Mucosa of stomach (tissue), 1 donor: ENCODE data around the gene DLG1.

Experiments
- H3K27me3 ChIP-seq: one replicate; pipeline ENCODE4 v1.7.0; 2013; ENCODE audit warnings: mild to moderate bottlenecking, low read length; ENCODE audit not compliant: control insufficient read depth, insufficient read depth
- H3K36me3 ChIP-seq: one replicate; pipeline ENCODE4 v1.7.0; 2013; ENCODE audit warnings: low read length; ENCODE audit not compliant: control insufficient read depth, insufficient read depth
- H3K4me1 ChIP-seq: one replicate; pipeline ENCODE4 v1.7.0; 2013; ENCODE audit warnings: mild to moderate bottlenecking, low read length; ENCODE audit not compliant: control insufficient read depth, insufficient read depth
- H3K4me3 ChIP-seq: one replicate; pipeline ENCODE4 v1.7.0; 2013; ENCODE audit warnings: low read length
- H3K9ac ChIP-seq: one replicate; pipeline ENCODE4 v1.7.0; 2013; ENCODE audit warnings: mild to moderate bottlenecking, low read length, moderate library complexity
- H3K9me3 ChIP-seq: one replicate; pipeline ENCODE4 v1.7.0; 2013; ENCODE audit warnings: mild to moderate bottlenecking, low read length, moderate library complexity; ENCODE audit not compliant: control insufficient read depth
- donor health status: Pancreatic carcinoma.

Gene DLG1

DNA sequence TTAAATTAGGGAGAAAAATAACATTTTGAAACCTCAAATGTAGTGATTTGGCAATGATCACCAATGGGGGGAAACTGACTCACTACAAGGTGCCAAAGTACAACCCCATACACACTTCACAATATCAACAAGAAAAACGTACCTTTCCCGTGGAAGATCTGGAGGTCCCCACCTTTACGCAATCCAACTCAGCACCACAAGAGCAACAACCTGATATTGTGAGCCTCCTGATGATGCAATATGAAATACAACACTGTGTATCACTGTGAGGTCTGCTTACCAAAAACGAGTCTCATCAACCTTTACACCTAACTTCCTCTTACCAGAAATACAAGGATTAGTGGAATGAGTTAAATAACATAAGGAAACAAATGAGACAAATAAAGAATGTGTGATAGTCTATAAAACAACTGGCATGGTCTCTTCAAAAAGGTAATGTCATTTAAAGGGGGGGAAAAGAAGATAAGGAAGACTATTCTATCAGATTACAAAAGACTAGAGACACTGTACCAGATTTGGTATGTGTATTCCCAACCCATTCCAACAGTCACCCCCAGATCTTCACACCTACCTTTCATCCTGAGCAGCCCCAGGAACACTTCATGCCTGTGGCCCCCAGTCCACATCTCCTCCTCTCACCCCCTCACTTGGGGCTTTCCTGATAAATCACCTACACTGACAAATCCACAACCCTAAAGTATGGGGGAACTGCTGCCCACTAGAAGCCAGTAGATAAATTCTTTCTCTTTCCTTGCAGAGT, 27.7 kb downstream of the DLG1 start:
- no peak overlapping the region for H3K9ac ChIP-seq
- H3K27me3 ChIP-seq = no peaks in the 10 kb centered on the region
- no peaks in the 10 kb centered on the region for H3K36me3 ChIP-seq
- no peaks in the 10 kb centered on the region for H3K9me3 ChIP-seq
- no peaks in the 10 kb centered on the region for H3K4me1 ChIP-seq
- no peak overlapping the region for H3K4me3 ChIP-seq

DNA sequence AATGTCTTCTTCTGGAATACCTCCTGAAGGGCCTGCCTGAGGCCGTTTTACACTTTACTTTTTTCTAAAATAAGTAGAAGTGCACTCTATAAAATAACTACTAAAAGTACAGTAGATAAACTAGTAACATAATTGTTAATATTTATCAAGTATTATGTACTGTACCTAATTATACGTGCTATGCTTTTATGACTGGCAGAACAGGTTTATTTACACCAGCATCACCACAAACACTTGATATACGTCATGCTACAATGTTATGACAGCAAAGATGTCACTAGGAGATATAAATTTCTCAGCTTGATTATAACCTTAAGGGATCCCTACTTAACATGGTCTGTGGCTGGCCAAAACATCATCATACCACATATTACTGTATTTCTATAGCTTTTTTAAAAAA, 29.4 kb downstream of the DLG1 start:
- H3K36me3 ChIP-seq = no peaks in the 10 kb centered on the region
- H3K4me1 ChIP-seq = no peaks in the 10 kb centered on the region
- no peak overlapping the region for H3K9ac ChIP-seq
- no peaks in the 10 kb centered on the region for H3K27me3 ChIP-seq
- no peaks in the 10 kb centered on the region for H3K9me3 ChIP-seq
- no peak overlapping the region for H3K4me3 ChIP-seq

DNA sequence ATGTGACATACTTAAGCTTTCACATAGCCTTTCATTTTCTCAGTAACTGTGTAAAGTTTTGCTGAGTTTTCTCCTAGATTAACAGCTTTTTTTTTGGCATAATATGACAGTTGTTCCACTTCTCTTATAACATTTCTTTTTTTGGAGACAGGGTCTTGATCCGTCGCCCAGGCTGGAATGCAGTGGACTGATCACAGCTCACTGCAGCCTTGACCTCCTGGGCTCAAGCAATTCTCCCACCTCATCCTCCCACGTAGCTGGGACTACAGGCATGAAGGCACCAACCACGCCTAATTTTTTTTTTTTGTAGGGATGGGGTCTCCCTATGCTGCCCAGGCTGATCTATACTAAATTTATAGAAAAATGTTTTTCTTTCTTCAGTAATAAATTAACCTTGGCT, 30.1 kb downstream of the DLG1 start:
- no peak overlapping the region for H3K4me3 ChIP-seq
- no peak overlapping the region for H3K9ac ChIP-seq
- no peaks in the 10 kb centered on the region for H3K36me3 ChIP-seq
- no peaks in the 10 kb centered on the region for H3K4me1 ChIP-seq
- no peaks in the 10 kb centered on the region for H3K27me3 ChIP-seq
- no peaks in the 10 kb centered on the region for H3K9me3 ChIP-seq

DNA sequence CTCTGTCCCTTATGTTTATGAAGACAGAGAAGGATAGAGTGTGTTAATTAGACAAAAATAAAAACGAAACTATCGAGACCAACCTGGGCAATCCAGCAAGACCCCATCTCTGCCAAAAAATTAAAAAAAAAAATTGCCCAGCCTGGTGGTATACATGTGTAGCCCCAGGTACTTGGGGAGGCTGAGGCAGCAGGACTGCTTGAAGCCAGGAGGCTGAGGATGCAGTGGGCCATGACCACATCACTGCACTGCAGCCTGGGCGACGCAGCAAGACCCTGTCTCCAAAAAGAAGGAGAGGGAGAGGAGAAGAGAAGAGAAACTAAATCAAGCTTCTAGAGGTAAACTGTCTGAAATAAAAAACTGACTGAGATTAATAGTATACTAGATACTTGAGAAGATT, 32.1 kb downstream of the DLG1 start:
- Histone ChIP-seq H3K4me3 (no peak overlapping the region), H3K27me3 (no peaks in the 10 kb centered on the region), H3K4me1 (no peaks in the 10 kb centered on the region), H3K9me3 (no peaks in the 10 kb centered on the region), H3K9ac (no peak overlapping the region), H3K36me3 (no peaks in the 10 kb centered on the region)

DNA sequence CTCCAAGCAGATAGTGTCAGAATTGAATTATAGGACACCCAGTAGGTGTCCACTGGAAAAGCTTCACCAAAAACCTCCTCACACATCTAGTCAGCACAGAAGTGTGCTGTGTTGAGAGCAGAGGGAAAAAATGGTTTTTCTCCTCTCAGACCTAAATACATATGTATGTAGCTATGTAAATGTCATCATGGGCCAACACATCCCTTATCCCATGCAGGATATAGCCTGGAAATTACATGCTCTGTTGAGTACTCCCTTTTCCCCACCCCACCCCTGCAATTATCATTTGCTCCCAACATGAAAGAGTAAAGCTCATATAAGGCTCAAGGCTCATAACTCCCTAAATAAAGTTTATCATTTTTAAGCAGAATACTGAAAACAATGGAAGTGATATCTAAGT, 35.7 kb downstream of the DLG1 start:
- Histone ChIP-seq H3K4me1 (no peaks in the 10 kb centered on the region), H3K9me3 (no peaks in the 10 kb centered on the region), H3K27me3 (no peaks in the 10 kb centered on the region), H3K4me3 (no peak overlapping the region), H3K36me3 (no peaks in the 10 kb centered on the region), H3K9ac (no peak overlapping the region)

DNA sequence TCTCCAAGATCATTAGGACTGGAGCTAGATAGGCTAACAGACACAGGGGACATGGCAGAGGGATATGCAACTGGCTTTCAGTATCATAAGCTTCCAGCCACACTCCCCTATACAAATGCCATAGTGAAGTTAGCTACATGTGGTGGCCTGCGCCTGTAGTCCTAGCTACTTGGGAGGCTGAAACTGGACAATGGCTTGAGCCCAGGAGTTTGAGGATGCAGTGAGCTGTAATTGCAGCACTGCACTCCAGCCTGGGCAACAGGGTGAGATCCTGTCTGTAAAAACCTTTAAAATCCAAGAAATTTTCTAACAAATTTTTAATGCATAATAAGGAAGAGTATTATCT, 37.3 kb downstream of the DLG1 start:
- no peak overlapping the region for H3K9ac ChIP-seq
- H3K36me3 ChIP-seq = no peaks in the 10 kb centered on the region
- H3K27me3 ChIP-seq = no peaks in the 10 kb centered on the region
- H3K4me1 ChIP-seq = no peaks in the 10 kb centered on the region
- no peak overlapping the region for H3K4me3 ChIP-seq
- H3K9me3 ChIP-seq = no peaks in the 10 kb centered on the region

DNA sequence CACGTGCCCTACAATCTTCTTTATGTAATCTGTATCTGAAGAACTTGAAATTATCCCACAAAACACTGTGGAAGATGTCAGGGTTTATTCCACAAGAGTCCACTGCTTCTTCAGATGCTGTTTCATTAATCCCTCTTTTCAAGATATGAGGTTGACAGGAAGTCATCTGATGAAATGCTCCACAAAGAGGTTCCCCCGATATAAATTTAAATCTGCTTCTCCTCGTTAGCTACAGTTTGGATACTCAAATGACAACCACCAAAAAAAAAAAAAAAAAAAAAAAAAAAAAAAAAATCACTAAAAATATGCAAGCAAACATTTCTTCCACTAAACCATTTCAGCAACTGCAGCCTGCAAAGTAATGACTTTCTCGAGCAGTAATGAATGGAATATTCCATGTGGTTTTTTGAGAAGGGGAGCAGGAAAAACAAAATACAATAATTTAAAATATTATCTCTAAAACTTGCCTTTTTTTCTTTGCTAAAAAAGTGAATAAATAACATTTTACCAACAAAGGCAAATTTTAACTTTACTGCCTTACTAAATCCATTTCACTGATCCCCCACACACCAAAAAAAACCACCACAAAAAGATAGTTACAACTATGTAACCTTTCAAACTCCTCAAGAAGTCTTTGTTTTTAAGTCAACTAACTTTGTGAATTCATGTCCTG, 37.8 kb downstream of the DLG1 start:
- Histone ChIP-seq H3K4me1 (no peaks in the 10 kb centered on the region), H3K9me3 (no peaks in the 10 kb centered on the region), H3K9ac (no peak overlapping the region), H3K4me3 (no peak overlapping the region), H3K27me3 (no peaks in the 10 kb centered on the region), H3K36me3 (no peaks in the 10 kb centered on the region)

DNA sequence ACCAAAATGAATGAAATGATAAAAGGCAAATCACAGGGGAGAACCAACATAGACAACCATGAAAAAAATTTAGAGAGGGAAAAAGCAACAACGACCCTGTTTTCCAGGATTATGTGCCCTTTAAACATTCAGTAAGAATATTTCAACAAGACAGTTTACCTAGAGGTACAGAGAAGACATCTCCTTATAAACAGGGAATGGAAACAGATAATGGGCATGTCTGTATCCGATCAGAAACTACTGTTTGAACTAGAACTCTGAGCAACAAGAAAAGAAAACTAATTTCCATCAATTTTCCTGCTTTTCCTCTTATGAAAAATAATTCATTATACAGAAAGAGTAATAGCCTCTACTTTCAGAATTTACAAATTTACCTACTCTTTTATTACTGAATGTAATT, 39.3 kb downstream of the DLG1 start:
- Histone ChIP-seq H3K4me3 (no peak overlapping the region), H3K9me3 (no peaks in the 10 kb centered on the region), H3K4me1 (no peaks in the 10 kb centered on the region), H3K36me3 (no peaks in the 10 kb centered on the region), H3K9ac (no peak overlapping the region), H3K27me3 (no peaks in the 10 kb centered on the region)

DNA sequence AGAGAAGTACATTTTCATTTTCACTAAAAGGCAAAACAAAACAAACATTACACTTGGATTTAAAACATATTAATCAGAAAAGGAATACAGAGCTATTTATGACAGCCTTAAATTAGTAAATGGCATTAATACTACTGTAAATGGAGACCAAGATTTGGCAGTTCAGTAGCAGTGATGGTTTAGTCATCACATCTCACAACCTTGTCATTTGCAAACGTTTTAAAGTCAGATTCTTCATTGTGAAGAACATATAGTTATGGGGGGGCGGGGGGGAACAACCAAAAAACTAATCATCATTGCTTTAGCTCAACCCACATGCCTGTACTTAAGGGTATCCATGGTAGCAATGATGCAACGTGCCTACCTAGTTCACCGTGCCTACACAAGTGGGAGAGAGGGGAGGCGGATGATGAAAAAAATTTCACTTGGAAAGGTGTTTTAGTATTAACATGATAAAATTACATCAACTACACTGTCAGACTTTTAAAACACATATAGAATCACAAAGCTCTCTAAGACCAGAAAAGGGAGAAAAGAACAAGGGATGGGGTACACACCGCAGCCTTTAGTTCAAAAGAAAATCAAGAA, 40.1 kb downstream of the DLG1 start:
- Histone ChIP-seq H3K4me1 (no peaks in the 10 kb centered on the region), H3K27me3 (no peaks in the 10 kb centered on the region), H3K9me3 (no peaks in the 10 kb centered on the region), H3K9ac (no peak overlapping the region), H3K36me3 (no peaks in the 10 kb centered on the region), H3K4me3 (no peak overlapping the region)

DNA sequence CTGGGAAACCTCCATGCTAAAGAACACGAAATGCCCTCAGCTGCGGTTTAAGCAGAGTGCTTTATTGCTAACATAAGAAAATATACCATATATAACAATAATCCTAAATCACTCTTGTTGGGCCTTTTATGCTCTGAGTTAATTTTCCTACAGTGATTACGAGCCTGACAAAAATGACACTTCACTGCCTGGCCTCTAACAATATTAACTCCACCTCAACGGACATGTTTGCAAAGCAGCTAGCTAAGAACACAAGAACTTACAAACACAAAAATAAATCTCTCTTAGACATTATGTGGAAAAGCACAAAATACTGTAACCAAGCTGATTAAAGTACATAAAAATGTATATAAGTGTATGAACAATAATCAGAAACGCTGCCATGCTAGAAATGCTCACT, 40.7 kb downstream of the DLG1 start:
- Histone ChIP-seq H3K4me3 (no peak overlapping the region), H3K9me3 (no peaks in the 10 kb centered on the region), H3K4me1 (no peaks in the 10 kb centered on the region), H3K27me3 (no peaks in the 10 kb centered on the region), H3K36me3 (no peaks in the 10 kb centered on the region), H3K9ac (no peak overlapping the region)

DNA sequence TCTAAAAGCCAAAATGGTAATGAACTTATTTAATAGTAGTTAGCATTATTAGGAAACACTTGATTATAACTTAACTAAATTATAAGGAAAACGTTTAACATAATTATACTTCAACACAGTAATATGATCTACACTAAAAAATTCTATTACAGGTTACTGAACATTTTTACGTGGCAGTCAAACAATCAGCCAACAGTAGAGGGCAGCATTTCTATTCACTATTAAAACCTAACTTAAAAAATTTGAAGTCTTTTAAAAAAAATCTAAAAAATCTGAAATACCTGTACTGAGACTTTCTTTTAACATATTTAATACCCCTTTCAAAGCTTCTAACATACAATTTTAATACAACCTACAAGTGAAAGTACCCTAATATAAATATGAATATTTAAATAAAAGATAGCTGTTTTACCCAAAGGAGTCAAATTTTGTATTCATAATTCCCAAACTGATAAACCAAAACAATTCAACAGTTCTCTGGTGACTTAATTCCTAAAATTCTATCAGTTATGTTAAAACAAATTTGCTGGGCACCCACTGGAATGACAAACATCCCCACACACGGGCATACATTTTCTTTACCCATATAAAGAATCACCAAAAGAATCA, 41.5 kb downstream of the DLG1 start:
- Histone ChIP-seq H3K9ac (no peak overlapping the region), H3K36me3 (no peaks in the 10 kb centered on the region), H3K9me3 (no peaks in the 10 kb centered on the region), H3K4me3 (no peak overlapping the region), H3K4me1 (no peaks in the 10 kb centered on the region), H3K27me3 (no peaks in the 10 kb centered on the region)

DNA sequence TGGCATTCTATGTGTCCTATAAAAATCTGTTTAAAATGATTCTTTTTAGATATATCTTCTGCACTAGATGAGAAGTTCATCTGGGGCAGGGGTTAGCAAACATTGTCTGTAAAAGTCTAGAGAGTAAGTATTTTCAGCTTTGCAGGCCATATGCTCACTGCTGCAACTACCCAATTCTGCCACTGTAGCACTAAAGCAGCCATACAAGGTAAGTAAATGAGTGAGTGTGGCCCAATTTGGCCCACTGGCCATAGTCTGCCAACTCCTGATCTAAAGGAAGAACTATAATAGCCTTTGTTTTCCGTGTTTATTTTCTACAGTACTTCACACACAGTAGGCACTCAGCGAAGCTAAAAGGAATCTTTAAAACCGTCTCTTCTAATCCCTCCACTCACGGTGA, 42.3 kb downstream of the DLG1 start:
- no peaks in the 10 kb centered on the region for H3K4me1 ChIP-seq
- H3K4me3 ChIP-seq = no peak overlapping the region
- H3K36me3 ChIP-seq = no peaks in the 10 kb centered on the region
- no peak overlapping the region for H3K9ac ChIP-seq
- H3K9me3 ChIP-seq = no peaks in the 10 kb centered on the region
- H3K27me3 ChIP-seq = no peaks in the 10 kb centered on the region
